HG02588 (cell line): ENCODE measurements around the gene SEPTIN1.

Experiments used
- ATAC-seq: cut with Tn5 transposase; IDR thresholded peaks from one replicate; pipeline ENCODE4 v1.9.1; 2021; ENCODE audit warnings: mild to moderate bottlenecking, moderate library complexity; ENCODE audit not compliant: unreplicated experiment

Gene SEPTIN1

DNA sequence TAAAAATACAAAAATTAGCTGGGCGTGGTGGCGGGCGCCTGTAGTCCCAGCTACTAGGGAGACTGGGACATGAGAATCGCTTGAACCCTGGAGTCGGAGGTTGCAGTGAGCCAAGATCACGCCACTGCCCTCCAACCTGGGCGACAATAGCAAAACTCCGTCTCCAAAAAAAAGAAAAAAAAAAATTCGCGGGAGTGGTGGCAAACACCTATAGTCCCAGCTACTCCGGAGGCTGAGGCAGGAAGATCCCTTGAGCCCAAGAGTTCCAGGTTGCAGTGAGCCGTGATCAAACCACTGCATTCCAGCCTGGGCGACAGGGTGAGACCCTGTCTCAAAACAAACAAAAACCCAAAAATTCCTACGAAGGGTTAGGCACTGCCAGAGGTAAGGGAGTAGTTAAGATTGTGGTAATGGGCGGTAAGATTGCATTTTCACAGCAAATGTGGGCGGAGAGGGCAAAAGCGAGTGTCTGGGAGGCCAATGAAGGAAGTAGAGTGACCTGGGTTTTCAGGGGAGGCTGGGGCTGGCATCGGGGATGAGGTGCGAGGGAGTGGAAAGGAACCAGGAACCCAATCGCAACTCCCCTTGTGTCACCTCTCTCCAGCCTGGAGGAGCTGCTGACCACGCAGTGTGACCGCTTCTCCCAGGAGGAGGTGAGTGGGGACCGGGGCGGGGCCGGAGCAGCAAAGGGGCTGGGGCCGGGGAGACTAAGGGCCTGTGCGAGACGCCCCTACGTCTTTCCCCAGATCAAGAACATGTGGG, 5.1 kb downstream of the SEPTIN1 start:
- ATAC-seq = no peak

DNA sequence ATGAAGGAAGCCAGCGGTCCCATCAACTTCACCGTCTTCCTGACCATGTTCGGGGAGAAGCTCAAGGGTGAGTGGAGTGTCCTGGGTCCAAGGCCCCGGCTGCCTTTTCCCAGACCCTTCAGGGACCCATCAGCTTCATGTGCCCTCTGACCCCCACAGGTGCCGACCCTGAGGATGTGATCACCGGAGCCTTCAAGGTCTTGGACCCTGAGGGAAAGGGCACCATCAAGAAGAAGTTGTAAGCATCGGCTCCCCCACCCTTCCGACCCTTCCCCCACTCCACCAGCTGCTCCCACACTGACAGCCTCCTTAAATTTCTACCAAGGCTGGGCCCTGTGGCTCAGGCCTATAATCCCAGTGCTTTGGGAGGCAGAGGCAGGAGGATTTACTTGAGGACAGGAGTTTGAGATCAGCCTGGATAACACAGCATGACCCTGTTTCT, 5.9 kb downstream of the SEPTIN1 start:
- ATAC-seq = no peak

DNA sequence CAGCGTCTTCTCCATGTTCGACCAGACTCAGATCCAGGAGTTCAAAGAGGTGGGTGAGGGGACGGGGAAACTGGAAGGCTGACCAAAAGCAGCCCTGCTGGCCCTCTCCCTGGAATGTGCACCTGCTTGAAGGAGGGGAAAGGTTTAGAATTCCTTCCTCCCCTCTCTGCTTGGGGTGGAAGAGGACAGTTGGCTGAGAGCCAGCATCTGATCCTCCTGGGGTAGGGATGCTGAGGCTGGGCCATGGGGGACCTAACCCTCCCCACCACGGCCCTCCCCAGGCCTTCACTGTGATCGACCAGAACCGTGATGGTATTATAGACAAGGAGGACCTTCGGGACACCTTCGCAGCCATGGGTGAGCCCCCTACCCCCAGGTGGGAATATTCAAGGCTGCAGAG, 6.5 kb downstream of the SEPTIN1 start:
- ATAC-seq = no peak

DNA sequence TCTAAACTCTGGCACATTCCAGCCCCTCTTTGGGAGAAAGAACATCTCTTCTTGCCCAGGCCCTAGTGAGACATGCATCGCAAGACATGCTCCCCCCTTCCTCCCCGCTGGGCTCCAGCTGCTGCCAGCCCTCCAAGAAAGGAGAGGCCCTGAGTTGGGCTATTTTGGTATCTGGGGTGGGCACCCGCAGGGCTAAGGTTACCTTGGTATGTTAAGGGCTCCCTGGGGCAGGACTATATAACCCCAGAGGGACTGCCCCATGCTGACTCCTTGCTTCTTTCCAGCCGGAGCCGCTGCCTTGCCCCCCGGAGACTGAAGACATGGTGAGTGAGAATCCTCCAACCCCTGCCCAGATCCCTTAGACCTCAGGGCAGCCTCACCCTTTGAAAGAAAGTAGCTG, 7.8 kb downstream of the SEPTIN1 start, which contains the start of gene MYL11:
MYL11 (plus strand) TSS at position 265 of the 400 bp plus-strand sequence; CDS start at position 321, 56 bp downstream.
- no peak for ATAC-seq

DNA sequence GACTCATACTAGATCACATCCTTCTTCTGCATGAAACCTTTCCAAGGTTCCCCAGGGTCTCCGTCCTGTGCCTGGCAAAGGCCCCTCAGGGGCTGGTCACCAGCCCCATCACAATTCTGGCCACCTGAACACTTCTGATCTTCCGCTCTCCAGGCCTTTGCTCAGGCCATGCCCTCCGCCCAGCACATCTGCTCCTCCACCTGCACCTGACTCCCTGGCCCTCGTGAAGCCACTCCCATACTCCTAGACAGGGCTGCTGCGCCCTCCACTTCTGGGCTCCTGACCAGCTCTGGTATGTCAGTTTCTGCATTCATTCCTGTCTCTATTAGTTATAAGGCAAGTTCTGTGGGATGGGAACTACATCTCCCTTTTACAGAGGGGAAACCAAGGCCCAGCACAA, 9.6 kb downstream of the SEPTIN1 start:
- ATAC-seq = no peak

DNA sequence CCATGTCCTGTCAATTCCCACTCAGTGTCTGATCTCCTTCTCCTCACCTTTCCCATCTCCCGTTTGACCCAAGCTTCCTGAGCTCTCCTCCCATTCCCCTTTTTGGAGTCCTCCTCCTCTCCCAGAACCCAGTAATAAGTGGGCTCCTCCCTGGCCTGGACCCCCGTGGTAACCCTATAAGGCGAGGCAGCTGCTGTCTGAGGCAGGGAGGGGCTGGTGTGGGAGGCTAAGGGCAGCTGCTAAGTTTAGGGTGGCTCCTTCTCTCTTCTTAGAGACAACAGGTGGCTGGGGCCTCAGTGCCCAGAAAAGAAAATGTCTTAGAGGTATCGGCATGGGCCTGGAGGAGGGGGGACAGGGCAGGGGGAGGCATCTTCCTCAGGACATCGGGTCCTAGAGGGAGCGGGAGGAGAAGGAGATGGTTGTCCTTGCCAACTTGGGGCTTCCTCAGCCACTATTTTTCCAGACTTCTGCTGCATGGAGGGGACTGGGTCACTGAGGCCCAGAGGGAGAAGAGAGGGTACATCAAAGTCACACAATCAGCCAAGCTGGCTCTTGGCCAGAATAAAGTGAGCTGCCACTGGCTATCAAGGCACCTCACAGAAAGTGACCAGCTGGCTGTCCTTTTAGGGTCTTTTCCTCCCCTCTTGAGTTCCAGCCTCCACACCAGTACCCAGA, 10.2 kb downstream of the SEPTIN1 start:
- ATAC-seq = no peak

DNA sequence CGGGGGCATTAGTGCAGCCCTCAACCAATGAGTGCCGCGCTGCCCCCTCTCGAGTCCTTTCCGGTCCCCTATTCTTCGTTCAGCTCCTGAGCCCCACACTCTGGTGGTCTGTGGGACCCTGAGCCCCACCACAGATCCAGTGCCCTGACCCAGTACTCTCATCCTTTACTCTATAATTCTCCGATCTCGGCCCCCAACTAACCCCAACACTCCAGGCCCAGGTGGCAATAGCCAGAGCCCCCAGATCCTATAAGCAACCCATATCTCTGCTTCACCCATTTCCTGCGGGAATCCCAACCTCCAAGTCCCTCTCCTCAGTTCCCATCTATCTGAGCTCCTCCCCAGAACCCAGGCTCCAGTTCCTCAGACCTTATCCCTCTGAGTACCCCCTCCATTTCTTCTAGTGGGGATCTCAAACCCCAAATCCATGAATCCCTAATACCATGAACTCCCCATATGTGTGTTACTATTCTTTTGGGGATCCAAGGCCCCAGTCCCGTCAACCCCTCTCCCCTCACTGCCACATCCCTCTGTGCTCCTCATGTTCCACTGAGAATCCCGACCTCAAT, 11.0 kb downstream of the SEPTIN1 start:
- ATAC-seq = no peak

DNA sequence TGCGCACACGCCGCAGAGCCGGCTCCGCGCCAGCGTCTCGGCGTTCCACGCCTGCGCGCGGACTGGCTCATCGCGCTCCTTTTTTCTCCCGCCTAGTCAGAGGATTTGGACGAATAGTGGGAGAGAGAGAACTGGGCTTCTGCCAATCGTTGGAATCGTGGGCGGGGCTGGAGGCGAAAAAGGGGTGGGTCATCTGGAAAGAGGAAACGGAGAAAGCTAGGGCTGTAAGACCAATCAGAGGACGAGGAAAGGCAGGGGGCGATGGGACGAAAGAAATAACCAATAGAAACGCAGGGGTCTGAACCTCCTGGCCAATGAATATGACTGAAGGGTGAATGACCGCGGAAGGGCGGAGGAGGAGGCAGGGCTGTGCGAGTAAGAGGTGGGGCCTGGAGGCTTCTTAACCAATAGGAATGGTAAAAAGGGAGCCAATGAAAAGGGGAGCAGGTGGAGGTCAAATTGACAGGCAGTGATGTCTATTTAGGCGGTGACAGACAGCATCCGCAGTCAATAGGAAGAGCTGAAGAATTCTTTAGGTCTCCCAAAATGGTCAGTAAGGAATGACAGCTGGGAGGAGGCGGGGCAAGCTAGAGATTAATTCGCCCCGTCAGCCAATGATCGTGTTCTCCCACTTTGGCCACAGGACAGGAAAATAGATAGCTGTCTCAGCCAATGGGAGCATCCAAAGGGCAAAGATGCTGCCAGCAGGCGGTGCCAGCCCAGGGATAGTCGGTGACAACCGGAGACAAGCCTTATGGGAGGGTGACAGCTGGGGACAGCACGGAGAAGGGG, 11.7 kb downstream of the SEPTIN1 start, which contains the start of gene TBC1D10B:
TBC1D10B (minus strand) TSS at position 39 of the 792 bp plus-strand sequence. CDS start 311 bp downstream, outside the sequence.
- peak; percentile 67 for ATAC-seq

DNA sequence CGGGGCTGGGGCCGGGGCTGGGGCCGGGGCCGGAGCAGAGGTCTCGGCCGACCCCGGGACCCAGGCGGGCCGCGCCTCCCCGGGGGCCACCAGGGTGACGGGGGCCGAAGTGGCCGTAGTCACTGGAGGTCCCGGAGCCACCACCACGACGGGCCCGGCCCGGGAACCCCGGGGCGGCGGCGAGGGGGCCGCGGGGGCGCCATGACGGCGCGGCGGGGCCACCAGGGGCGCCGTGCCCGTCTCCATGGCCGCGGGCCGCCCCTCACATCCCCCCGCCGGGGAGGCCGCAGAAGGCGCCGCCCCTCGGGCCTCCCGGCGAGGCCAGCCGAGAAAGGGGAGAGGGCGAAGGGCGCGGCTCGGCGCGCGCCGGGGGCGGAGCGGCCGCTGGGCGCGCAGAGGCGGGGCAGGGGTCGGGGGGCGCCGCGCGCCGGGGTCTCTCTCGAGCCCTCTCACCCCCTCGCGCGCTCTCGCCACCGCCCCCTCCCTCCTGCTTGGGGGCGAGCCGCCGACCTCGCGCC, 12.4 kb downstream of the SEPTIN1 start:
- peak; percentile 8 for ATAC-seq

DNA sequence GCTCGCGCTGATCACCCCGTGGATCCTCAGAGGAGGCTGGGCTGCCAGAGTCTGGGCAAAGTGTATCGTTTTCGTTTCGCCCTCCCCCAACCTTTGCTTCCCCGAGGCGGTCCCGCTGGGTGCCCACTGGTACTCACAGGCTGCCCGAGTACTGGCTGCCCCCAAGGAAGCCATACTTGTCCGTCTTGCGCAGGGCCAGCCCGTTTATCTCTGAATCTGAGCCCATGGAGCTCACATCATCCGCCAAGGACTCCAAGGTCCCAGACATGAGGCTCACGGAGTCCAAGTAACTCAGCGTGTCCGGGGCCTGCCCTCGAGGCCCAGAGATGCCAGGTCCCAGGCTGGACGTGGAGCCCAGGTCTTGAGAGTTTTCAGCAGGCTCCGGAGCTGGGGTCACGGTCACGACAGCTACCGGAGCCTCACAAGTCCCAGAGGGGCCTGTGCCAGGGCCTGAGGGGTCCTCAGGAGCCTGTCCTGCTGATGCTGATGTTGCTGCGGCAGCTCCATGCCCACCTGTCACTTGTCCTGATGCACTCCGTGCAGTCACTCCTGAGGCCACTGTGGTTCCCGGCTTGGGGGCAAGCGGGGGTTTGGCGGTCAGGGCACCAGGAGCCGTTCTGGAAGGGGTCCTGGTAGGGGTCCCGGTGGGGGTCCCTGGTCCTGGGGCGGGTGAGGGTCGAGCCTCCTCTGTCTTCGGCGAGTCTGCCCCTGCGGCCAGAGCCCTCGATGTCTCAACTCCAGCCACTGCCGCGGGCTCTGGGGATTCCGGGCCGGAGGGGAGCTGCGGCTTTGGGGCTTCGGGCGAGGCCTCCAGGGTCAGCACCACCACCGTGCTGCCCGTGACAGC, 13.0 kb downstream of the SEPTIN1 start:
- no peak for ATAC-seq

DNA sequence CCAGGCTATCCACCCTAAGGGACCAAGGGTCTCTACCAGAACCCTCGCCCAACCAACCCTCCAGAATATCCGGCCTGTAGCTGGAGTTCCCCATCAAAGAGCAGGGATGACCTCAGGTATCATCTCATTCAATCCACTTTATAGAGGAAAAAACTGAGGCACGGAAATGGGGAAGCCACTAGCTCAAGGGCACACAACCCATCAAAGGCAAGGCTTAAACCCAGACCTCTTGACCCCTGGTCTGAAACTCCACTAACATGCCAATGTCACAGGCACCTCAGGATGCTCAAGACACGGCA, 13.6 kb downstream of the SEPTIN1 start:
- no peak for ATAC-seq

DNA sequence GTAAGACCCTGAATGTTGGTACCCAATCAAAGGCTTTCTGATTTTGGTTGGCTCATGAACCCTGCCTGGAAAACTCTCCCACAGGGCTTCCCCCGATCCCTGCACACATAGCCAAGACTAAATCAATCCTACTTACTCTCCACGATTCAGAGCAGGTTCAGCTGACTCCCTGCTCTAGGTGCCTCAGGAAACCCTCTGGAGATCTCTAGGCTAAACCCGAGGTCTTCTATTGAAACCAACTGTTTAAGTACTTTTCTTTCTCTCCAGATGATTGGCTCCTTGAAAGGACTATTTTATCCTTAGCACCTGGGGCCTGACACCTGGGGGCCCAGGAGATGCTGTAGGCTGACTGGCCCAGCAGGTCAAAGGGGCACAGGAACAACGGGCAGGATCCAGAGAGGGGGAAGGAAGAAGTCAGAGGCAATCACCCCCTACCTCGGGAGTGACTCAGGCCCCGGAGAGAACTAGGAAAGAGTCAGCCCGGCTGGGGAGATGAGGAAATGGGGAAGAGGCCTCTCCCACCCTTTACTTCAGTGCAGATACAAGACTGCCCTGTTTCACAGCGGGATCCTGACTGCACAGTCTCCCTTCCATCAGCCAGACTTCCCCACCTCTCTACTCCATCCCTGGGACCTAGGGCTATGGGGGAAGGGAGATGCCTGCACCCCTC, 14.1 kb downstream of the SEPTIN1 start:
- ATAC-seq = no peak

DNA sequence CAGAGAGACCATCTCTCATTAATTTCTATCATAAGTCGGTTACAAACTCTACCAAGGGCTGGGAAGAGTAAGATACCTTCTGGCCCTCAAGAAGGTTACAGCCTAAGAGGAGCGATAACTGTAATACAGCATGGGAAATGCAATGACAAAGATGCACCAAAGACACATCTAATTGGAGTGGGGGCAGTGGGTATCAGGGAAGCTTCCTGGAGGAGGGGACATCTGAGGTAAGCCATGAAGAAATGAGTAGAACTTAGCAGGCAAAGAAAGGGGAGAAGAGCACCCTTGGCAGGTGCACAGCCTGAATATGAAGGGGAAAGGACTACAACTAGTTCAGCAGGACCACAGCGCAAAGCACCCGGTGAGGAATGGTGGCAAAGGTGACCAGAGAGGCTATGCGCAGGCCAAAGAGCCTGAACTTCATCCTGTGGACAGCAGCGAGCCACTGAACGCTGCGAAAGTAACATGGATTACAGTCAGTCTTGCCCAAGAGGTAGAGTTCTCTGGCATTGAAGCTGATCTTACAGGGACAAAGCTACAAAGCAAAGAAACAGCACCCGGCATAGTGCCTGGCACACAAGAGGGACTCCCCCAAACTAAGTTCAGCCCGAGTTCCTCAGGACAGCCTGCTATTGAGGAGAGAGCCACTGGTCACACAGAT, 14.9 kb downstream of the SEPTIN1 start:
- no peak for ATAC-seq

DNA sequence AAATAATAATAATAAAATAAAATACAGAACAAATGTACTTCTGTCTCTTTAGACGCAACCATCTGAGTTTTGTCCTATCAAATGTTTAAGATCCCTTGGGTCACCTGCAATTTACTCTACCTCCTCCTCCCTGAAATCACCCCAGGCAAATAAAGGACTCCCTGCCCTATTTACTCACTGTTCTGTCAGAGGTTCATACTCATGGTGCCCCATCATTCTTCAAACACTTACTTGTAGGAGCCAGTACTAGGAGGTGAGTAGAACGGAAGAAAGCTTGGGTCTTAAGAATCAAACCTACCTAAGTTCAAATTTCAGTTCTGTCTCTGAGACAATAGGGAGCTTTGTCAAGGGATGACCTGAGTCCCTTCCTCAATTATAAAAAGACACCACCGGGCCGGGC, 15.8 kb downstream of the SEPTIN1 start:
- ATAC-seq = no peak

DNA sequence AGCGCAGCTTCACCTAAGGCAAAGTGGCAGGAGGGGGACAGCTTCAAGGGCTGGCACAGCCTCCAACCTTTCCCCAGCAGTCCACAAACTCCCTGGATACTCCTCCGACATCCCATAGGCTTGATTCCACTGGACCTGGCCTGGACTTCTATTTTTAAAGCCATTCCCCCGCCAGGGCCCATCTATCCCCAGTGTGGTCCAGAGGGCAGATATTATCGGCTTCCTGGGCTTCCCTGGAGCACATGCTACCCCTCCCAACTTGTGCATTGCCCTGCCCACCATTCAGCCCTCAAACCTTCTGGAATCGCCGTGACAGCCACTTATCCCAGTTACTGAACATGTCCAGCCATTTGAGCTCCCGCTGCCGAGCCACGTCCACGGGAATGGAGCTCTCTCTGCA, 17.2 kb downstream of the SEPTIN1 start:
- ATAC-seq = no peak

DNA sequence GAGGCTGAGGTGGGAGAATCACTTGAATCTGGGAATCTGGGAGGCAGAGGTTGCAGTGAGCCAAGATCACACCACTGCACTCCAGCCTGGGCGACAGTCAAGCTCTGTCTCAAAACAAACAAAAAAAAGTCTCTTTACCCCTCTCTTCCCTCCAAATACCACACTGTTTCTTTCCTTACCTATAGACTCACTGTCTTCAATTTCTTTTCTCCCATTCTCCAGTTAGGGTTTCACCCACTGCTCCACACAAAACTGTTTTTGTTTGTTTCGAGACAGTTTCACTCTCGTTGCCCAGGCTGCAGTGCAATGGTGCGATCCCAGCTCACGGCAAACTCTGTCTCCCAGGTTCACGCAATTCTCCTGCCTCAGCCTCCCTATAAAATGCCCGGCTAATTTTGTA, 21.2 kb downstream of the SEPTIN1 start:
- no peak for ATAC-seq

DNA sequence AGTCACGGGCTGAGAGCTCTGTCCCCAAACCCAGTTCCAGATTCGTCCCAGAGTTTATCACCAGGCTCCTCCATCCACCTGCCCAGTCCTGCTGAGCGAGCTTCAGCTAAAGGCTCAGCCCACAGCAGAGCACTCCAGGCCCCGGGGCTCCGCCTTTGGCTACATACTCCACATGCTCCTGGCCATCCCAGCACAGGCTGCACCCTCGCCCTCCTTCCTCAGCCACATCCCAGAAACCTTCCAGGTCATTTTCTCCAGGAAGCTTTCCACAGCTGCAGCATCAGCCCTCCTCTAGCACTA, 22.5 kb downstream of the SEPTIN1 start:
- ATAC-seq = no peak

DNA sequence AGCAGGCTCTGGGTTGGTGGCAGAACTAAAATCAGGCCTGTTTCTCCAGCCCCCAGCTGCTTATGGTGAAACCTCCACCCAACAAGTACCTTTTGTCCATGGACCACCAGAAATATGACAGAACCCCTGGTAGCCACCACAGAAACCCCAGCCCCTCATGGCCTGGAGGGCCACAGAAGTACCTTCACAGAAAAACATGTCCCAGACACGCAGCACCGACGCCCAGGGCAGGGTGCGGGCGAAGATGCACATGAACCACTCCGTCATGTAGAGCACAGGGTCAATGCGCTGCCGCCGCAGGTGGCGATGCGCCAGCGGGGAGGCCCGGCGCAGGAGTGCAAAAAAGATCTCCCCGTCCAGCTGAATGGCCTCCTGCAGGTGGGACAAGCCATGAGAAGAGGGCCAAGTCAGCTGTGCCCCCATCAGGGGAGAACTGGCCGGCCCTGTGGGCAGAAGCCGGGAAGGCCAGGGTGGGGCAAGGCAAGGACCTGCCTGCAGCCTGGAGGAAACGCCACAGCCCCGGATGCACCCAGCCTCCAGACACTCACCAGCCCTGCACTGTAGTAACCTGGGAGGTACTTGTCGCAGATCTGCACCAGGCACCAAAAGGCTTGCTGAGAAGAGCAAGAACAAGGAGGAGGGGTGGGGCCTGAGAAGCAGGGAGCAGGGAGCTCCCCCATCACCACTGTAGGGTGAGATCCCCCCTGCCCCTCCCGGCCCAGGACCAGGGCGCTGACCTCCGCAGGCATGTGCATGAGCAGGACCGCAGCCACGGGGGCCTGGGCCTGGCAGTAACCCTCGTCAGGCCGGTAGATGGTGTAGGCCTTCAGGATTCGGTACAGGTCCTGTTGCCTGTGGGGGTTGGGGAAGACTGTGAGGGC, 23.1 kb downstream of the SEPTIN1 start:
- no peak for ATAC-seq
